Right atrium auricular region (tissue), 2 donors: ENCODE measurements around the gene KLK2. TPM values are rescaled to one million over a fixed set of nuclear protein-coding genes. Genes with fewer than 3 reads are reported as not detected.

ENCODE experiments used
- DNase-seq: peaks from one replicate; pipeline ENCODE4 v3.0.0-alpha.2; 2019; ENCODE audit warnings: low spot score
- H3K27ac ChIP-seq, 2 donors: fragments of 200-600 bp; sonication (generic); 1 replicate in 1 of 2; 2 replicates in 1 of 2; pipeline ENCODE4 v1.5.1; 2016 to 2019
- H3K27me3 ChIP-seq, 2 donors: fragments of 200-600 bp; sonication (generic); one replicate each; pipeline versions ENCODE4 v1.5.1 to v1.6.0; 2017 to 2019
- H3K36me3 ChIP-seq: fragments of 200-600 bp; sonication (generic); one replicate; pipeline ENCODE4 v1.5.1; 2016
- H3K4me1 ChIP-seq, 2 donors: fragments of 200-600 bp; sonication (generic); one replicate each; pipeline versions ENCODE4 v1.5.1 to v1.6.0; 2017 to 2019
- H3K4me3 ChIP-seq, 2 donors: fragments of 200-600 bp; sonication (generic); 1 replicate in 1 of 2; 2 replicates in 1 of 2; pipeline ENCODE4 v1.5.1; 2017 to 2019; ENCODE audit warnings: mild to moderate bottlenecking in 1 of 2, moderate library complexity in 1 of 2
- H3K9me3 ChIP-seq, 2 donors: fragments of 200-600 bp; sonication (generic); one replicate each; pipeline ENCODE4 v1.5.1; 2019
- total RNA-seq, 2 donors: library from RNA; depleted of rRNA; stranded (reverse); fragments of >200 nt; gene quantifications; one replicate each; pipeline ENCODE4 v1.1.0, GENCODE V29; 2016
- TF ChIP-seq, protein P1 (sequence below), 2 donors: fragments of 200-600 bp; sonication (generic); IDR thresholded peaks; one replicate each; pipeline ENCODE4 v1.5.1; 2019; ENCODE audit warnings: antibody characterized with exemption in 2 of 2

The KLK2 gene
- total RNA-seq, 2 donors from 2014 or later, result not detected

DNA sequence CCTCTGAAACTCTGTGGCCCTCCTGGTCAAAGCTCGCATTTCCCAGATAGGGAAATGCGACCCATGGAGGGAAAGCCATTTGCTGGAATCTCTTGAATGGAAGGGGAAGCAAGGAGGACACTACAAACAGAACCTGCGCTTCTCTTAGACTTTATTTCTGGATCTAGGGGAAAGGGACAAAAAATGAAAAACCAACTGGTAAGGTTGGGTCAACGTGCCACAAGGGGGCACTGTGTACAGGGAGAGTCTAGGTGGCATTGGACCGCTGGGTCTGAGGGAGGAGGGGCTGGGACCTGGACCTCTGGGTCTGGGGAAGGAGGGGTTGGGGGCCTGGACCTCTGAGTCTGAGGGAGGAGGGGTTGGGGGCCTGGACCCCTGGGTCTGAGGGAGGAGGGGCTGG is 33.0 kb downstream of the KLK2 start:
- TF ChIP-seq, protein P1, sequence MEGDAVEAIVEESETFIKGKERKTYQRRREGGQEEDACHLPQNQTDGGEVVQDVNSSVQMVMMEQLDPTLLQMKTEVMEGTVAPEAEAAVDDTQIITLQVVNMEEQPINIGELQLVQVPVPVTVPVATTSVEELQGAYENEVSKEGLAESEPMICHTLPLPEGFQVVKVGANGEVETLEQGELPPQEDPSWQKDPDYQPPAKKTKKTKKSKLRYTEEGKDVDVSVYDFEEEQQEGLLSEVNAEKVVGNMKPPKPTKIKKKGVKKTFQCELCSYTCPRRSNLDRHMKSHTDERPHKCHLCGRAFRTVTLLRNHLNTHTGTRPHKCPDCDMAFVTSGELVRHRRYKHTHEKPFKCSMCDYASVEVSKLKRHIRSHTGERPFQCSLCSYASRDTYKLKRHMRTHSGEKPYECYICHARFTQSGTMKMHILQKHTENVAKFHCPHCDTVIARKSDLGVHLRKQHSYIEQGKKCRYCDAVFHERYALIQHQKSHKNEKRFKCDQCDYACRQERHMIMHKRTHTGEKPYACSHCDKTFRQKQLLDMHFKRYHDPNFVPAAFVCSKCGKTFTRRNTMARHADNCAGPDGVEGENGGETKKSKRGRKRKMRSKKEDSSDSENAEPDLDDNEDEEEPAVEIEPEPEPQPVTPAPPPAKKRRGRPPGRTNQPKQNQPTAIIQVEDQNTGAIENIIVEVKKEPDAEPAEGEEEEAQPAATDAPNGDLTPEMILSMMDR (IDR thresholded peaks at IDR 0.05), result peak in 1 of 2 donors; percentile 32
- H3K4me3 ChIP-seq, result no peak overlapping the region
- H3K9me3 ChIP-seq, result no peaks in the 10 kb centered on the region
- DNase-seq, result no peak
- no peaks in the 10 kb centered on the region for H3K36me3 ChIP-seq
- peaks cover 0 to 14% of the 10 kb centered on the region in 2 donors for H3K27me3 ChIP-seq
- no peak overlapping the region for H3K27ac ChIP-seq
- H3K4me1 ChIP-seq, result peaks cover 0 to 7% of the 10 kb centered on the region in 2 donors

- Histone ChIP-seq H3K27ac (no peak overlapping the region), H3K36me3 (no peaks in the 10 kb centered on the region), H3K27me3 (peaks cover 0 to 23% of the 10 kb centered on the region in 2 donors), H3K4me1 (peaks cover 0 to 7% of the 10 kb centered on the region in 2 donors), H3K9me3 (no peaks in the 10 kb centered on the region), H3K4me3 (no peak overlapping the region)
- TF ChIP-seq, protein P1 (IDR thresholded peaks at IDR 0.05), result no peak
- no peak for DNase-seq
These were observed 35.1 kb downstream of the KLK2 start for GRCh38 chr19:50908336-50908735.

DNA sequence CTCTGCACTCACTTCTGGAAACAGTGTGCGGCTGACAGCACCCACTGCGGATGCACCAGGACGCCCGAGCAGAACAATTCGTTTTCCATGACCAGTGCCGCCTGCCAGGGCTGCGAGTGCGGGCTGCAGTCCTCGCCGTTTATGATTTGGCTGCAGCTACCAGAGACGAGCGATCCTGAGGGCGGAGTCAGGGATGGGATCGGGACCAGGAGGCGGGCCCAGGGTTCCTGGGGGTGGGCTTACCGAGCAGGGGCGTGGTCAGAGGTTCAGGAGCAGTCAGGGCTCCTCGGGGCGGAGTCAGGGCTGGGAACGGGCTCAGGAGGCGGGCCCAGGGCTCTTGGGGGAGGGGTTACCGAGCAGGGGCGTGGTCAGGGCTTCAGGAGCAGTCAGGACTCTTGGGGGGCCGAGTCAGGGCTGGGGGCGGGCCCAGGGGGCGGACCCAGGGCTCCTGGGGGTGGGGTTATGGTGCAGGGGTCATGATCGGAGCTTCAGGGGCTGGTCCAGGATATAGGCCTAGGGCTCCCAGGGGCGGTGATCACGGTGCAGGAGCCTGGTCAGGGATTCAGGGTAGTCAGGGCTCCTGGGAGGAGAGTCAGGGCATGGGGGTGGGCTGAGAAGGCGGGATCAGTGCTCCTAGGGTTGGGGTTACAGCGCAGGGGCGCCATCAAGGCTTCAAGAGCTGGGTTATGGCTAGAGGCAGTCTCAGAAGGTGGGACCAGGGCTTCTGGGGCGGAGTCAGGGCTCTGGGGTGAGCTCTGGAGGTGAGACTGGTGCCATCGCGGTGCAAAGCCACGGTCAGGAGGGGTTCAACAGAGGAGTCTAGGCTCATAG is 36.2 kb downstream of the KLK2 start:
- TF ChIP-seq, protein P1 (IDR thresholded peaks at IDR 0.05), result no peak
- peaks cover 0 to 7% of the 10 kb centered on the region in 2 donors for H3K4me1 ChIP-seq
- H3K27me3 ChIP-seq, result peaks cover 0 to 23% of the 10 kb centered on the region in 2 donors

DNA sequence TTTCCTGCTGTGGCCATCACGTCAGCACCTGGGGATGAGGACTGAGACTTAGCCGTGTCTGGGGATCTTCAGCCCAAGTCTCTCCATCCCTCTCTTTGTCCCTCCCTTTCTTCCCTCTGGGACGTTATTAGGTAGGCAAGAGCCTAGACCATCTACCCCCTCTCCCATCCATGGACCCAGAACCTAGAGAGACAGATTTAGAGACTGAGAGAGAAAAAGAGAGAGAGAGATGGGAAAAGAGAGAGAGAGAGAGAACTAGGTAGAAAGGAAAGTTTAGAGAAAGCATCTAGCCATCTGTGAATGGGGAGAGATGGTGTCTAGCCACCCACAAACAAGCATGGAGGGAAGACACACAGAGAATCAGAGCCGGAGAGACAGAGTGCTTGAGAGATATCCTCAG is 37.5 kb downstream of the KLK2 start:
- H3K9me3 ChIP-seq, result no peaks in the 10 kb centered on the region
- TF ChIP-seq, protein P1 (IDR thresholded peaks at IDR 0.05), result no peak
- H3K4me1 ChIP-seq, result peaks cover 0 to 7% of the 10 kb centered on the region in 2 donors
- no peak for DNase-seq
- no peak overlapping the region for H3K4me3 ChIP-seq
- no peaks in the 10 kb centered on the region for H3K36me3 ChIP-seq
- H3K27ac ChIP-seq, result no peak overlapping the region
- peaks cover 0 to 23% of the 10 kb centered on the region in 2 donors for H3K27me3 ChIP-seq

More for the DNA sequence above, 36.2 kb downstream of the KLK2 start:
- Histone ChIP-seq H3K36me3 (no peaks in the 10 kb centered on the region), H3K9me3 (no peaks in the 10 kb centered on the region), H3K4me3 (no peak overlapping the region), H3K27ac (no peak overlapping the region)
- DNase-seq, result no peak

DNA sequence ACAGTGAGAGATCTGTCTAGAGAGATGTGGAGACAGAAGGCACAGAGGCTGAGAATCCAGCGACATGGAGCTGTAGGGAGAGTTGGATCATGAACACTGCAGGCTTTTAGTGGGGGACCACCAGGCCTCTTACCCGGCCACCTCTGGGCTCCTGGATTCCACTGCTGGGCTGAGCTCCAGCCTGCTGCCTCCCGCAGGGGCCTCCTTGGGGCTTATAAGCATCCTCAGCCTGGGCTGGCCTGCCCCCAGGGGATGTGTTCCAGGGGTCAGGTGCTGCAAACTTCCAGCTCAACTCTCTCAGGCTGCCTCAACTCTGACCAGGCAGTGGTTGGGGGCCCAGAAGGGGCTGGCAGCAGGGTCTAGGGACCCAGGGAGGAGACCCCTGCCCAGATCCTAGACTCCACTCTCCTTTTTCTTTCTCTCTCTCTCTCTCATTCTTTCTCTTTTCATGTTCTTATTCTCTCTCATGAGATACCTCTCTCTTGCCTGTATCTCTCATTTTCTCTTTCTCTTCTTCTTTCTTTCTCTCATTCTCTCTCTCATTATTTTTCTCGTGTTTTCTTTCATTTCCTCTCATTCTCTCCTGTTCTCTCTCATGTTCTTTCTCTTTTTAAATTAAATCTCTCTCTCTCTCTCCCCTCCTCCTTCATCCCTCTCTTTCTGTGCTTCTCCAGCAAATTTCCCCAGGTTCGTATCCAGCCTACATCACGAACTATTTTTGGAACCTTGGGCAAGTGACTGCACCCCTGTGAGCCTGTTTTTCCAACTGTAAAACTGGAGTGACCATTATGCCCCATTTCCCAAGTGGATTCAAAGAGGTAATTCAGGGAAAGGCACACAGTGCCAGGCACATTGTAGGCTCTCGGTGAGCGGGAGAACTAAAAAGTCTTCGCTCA is 38.2 kb downstream of the KLK2 start, which contains the start of gene KLK4:
Gene KLK4, minus strand, starts transcription at position 190 of the 896 bp plus-strand sequence. CDS start 657 bp downstream, outside the sequence.
- no peaks in the 10 kb centered on the region for H3K36me3 ChIP-seq
- peaks cover 0 to 7% of the 10 kb centered on the region in 2 donors for H3K4me1 ChIP-seq
- TF ChIP-seq, protein P1 (IDR thresholded peaks at IDR 0.05), result no peak
- H3K4me3 ChIP-seq, result no peak within 1 kb of the TSS
- DNase-seq, result no peak
- peaks cover 0 to 23% of the 10 kb centered on the region in 2 donors for H3K27me3 ChIP-seq
- no peaks in the 10 kb centered on the region for H3K9me3 ChIP-seq
- no peak within 1 kb of the TSS for H3K27ac ChIP-seq
